Lung (tissue), 12 donors: Measurements from ENCODE around the gene EPHA7. TPM values are rescaled to one million over a fixed set of nuclear protein-coding genes. Genes with fewer than 3 reads are reported as not detected.

ENCODE experiments used
- ATAC-seq: fragments of 200-7000 bp; cut with Tn5 transposase; one replicate; pipeline ENCODE4 v1.9.1; 2020; ENCODE audit warnings: moderate number of reproducible peaks; ENCODE audit not compliant: insufficient read depth, low FRiP score
- DNase-seq, 3 donors: peaks; one replicate each; pipeline ENCODE4 v3.0.0-alpha.2; 2013 to 2017
- H3K27ac ChIP-seq, 2 donors: one replicate each; pipeline ENCODE4 v1.5.1; 2013; ENCODE audit warnings: mild to moderate bottlenecking in 2 of 2, moderate library complexity in 2 of 2, control low read depth in 1 of 2, inconsistent platforms in 1 of 2, low read depth in 1 of 2, low read length in 1 of 2
- H3K27me3 ChIP-seq, 3 donors: one replicate each; pipeline ENCODE4 v1.5.1; 2013; ENCODE audit warnings: low read length in 2 of 3; ENCODE audit not compliant: control insufficient read depth in 3 of 3, insufficient read depth in 3 of 3
- H3K36me3 ChIP-seq, 4 donors: one replicate each; pipeline ENCODE4 v1.5.1; 2013; ENCODE audit warnings: low read length in 4 of 4, mild to moderate bottlenecking in 1 of 4, moderate library complexity in 1 of 4; ENCODE audit not compliant: control insufficient read depth in 4 of 4, insufficient read depth in 4 of 4
- H3K4me1 ChIP-seq, 5 donors: one replicate each; pipeline ENCODE4 v1.5.1; 2013; ENCODE audit warnings: low read length in 5 of 5, mild to moderate bottlenecking in 2 of 5, moderate library complexity in 1 of 5; ENCODE audit not compliant: control insufficient read depth in 5 of 5, insufficient read depth in 5 of 5
- H3K4me3 ChIP-seq: one replicate; pipeline ENCODE4 v1.5.1; 2013; ENCODE audit warnings: mild to moderate bottlenecking, control low read depth, moderate library complexity
- H3K9ac ChIP-seq, 2 donors: one replicate each; pipeline ENCODE4 v1.5.1; 2013; ENCODE audit warnings: low read length in 2 of 2, control low read depth in 1 of 2; ENCODE audit not compliant: insufficient read depth in 1 of 2
- H3K9me3 ChIP-seq, 4 donors: one replicate each; pipeline ENCODE4 v1.5.1; 2013; ENCODE audit warnings: low read length in 3 of 4, mild to moderate bottlenecking in 1 of 4, moderate library complexity in 1 of 4; ENCODE audit not compliant: control insufficient read depth in 4 of 4, insufficient read depth in 3 of 4
- WGBS, 2 donors: extraction: QIAGEN DNeasy Blood & Tissue Kit; methylation state at CpG; one replicate each; pipeline ENCODE4 v1.1.7; 2013; 5-methylcytosine and 5-hydroxymethylcytosine counted together
- polyA plus RNA-seq, 2 donors: library from polyadenylated mRNA; stranded (reverse); fragments of 200-250 nt; gene quantifications; one replicate each; pipeline ENCODE4 v1.2.1, GENCODE V29; 2013
- total RNA-seq, 2 donors: library from RNA; depleted of rRNA in 1 of 2; stranded (reverse); fragments of >200 nt in 1 of 2; gene quantifications; one replicate each; pipeline ENCODE4 v1.2.1, GENCODE V29; 2014 to 2021
- TF ChIP-seq, protein P1 (sequence below): IDR thresholded peaks from 2 replicates; pipeline ENCODE4 v1.5.1; 2012; ENCODE audit warnings: mild to moderate bottlenecking; ENCODE audit errors: control extremely low read depth, extremely low read depth
- donor health status: control.
- donor health status: control.
- donor health status: Bipolar disorder and iron deficiency.
- donor health status: healthy.
- donor health status: DM: yes; HTN: yes; CAD: no.

Gene EPHA7
- total and polyA plus RNA-seq, 4 donors: 0.06 to 6.3 (median 0.62) TPM

DNA sequence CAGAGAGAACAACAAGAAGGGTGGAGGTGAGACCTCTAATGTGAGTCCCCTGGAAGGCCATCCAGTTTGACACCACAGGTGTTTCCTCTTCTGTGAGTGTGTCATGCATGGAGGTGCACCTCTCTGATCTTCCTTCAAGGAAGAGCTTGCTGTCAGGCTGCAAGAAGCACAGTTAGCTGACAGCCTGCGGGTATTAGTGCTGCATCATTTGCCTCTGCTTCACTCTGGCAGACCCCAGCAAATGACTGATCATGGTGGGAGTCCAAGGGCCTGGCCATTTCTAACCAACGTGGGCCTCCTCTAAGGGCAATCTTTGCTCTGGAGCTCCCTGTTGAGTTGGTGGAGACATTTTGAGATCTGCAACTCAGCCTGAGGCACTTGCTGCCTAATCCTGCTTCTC lies 206.3 kb downstream of the EPHA7 start:
- 76% methylated on average over 2 of the region's 2 CpGs for WGBS, 2 donors
- H3K27ac ChIP-seq: no peak overlapping the region
- H3K9ac ChIP-seq: no peak overlapping the region
- H3K4me1 ChIP-seq: no peaks in the 10 kb centered on the region
- DNase-seq: no peak
- H3K36me3 ChIP-seq: no peaks in the 10 kb centered on the region
- H3K4me3 ChIP-seq: no peak overlapping the region
- peaks cover 0 to 2% (median 0%) of the 10 kb centered on the region in 4 donors for H3K9me3 ChIP-seq
- ATAC-seq: no peak
- no peaks in the 10 kb centered on the region for H3K27me3 ChIP-seq
- TF ChIP-seq, protein P1, sequence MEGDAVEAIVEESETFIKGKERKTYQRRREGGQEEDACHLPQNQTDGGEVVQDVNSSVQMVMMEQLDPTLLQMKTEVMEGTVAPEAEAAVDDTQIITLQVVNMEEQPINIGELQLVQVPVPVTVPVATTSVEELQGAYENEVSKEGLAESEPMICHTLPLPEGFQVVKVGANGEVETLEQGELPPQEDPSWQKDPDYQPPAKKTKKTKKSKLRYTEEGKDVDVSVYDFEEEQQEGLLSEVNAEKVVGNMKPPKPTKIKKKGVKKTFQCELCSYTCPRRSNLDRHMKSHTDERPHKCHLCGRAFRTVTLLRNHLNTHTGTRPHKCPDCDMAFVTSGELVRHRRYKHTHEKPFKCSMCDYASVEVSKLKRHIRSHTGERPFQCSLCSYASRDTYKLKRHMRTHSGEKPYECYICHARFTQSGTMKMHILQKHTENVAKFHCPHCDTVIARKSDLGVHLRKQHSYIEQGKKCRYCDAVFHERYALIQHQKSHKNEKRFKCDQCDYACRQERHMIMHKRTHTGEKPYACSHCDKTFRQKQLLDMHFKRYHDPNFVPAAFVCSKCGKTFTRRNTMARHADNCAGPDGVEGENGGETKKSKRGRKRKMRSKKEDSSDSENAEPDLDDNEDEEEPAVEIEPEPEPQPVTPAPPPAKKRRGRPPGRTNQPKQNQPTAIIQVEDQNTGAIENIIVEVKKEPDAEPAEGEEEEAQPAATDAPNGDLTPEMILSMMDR: no peak

DNA sequence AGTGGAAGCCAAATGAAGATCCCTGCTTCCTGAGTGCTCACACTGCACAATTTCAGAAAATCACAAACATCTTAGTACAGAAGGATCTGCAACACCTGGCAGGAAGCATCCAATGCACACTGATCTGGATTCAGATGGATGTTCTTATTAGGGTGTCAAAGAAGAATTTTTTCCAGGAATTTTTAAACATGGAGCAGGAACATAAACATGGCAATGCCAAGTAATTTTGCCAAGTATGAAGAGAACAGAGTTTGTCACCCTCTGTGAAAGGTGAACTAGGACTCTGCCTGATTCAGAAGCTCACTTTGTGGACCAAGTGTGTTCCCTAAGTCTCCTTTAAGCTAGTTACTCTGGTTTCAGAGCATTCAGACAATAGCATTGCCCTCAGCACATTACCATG lies 208.5 kb downstream of the EPHA7 start:
- TF ChIP-seq, protein P1: no peak
- Histone ChIP-seq H3K4me1 (no peaks in the 10 kb centered on the region), H3K9ac (no peak overlapping the region), H3K4me3 (no peak overlapping the region), H3K27ac (no peak overlapping the region), H3K27me3 (no peaks in the 10 kb centered on the region), H3K36me3 (no peaks in the 10 kb centered on the region), H3K9me3 (no peaks in the 10 kb centered on the region)
- DNase-seq (no peak), ATAC-seq (no peak)

DNA sequence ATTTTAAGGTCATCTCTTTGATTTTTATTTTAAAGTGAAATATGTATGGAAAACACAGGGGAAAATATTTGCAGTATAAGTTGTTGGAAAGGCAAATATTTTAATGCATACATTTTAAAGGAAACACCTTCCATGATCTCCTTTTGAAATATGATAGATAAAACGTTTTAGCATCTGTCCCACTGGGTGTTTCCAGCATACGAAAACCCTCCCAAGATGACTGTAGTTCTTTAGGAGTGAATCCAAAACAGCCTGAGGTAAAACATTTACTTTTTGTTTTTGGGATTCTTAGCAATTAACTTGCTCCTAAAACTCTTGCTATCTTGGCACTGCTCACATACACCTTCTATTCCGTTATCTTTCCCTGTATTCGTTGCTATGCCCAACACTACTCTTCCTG lies 210.0 kb downstream of the EPHA7 start:
- H3K4me1 ChIP-seq: no peaks in the 10 kb centered on the region
- no peaks in the 10 kb centered on the region for H3K27me3 ChIP-seq
- no peak overlapping the region for H3K4me3 ChIP-seq
- TF ChIP-seq, protein P1: no peak
- H3K27ac ChIP-seq: no peak overlapping the region
- no peaks in the 10 kb centered on the region for H3K36me3 ChIP-seq
- DNase-seq (no peak), ATAC-seq (no peak)
- 78 to 80% methylated on average over 4 of the region's 4 CpGs for WGBS, 2 donors
- no peak overlapping the region for H3K9ac ChIP-seq
- H3K9me3 ChIP-seq: no peaks in the 10 kb centered on the region

DNA sequence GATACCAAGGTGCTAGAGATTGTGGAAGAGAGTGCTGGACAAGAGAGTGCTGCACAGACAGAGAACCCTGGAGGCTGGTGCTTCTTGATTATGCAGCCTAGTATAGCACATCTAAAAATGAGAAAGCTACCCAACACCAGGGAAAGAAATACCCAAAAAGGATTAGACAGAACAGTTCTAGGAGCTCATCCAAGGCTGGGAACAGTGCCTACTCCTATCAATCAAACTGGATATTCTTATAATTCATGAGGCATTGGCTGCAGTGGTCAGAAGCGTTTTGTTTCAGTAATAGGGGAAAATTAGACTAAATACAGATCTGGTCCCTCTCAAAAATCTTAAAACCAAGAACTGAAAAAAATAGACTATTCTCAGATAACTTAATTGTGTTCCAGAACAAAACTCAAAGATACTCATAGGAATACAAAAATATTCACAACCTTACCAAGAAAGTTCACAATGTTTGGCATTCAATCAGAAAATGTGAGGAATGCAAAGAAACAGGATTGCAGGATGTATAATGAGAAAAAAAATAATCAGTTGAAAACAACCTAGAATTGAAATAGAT lies 222.9 kb downstream of the EPHA7 start:
- no peaks in the 10 kb centered on the region for H3K36me3 ChIP-seq
- 65 to 66% methylated on average over 1 of the region's 1 CpG for WGBS, 2 donors
- no peak for DNase-seq
- peaks cover 0 to 2% (median 0%) of the 10 kb centered on the region in 4 donors for H3K9me3 ChIP-seq
- H3K27me3 ChIP-seq: no peaks in the 10 kb centered on the region
- H3K27ac ChIP-seq: no peak overlapping the region
- no peaks in the 10 kb centered on the region for H3K4me1 ChIP-seq
- no peak overlapping the region for H3K4me3 ChIP-seq
- no peak overlapping the region for H3K9ac ChIP-seq
- TF ChIP-seq, protein P1: no peak
- no peak for ATAC-seq
